GM23338 (cell line): ENCODE data around the gene ZBTB48. TPM values are rescaled to one million over a fixed set of nuclear protein-coding genes. Genes with fewer than 3 reads are reported as not detected.
A peak's percentile ranks its signal among the peaks of the same experiment; 100 is the strongest.

Source experiments
- ATAC-seq: fragments of 200-7000 bp; cut with Tn5 transposase; 3 replicates; pipeline ENCODE4 v1.9.1; 2020
- DNase-seq: peaks from one replicate; pipeline ENCODE4 v3.0.0-alpha.2; 2015; ENCODE audit warnings: low spot score
- H2AFZ ChIP-seq: fragments of 200-600 bp; sonication (generic); 2 replicates; pipeline ENCODE4 v1.8.0; 2016; ENCODE audit warnings: antibody characterized with exemption, mild to moderate bottlenecking, moderate library complexity
- H3F3A ChIP-seq: fragments of 200-600 bp; sonication (generic); replicated peaks from 2 replicates; pipeline ENCODE4 v1.8.0; 2017; ENCODE audit warnings: antibody characterized with exemption, mixed run types, low read depth
- H3K27ac ChIP-seq: fragments of 200-600 bp; sonication (generic); 2 replicates; pipeline ENCODE4 v1.6.1; 2016; ENCODE audit warnings: low read depth
- H3K27me3 ChIP-seq: fragments of 200-600 bp; sonication (generic); 2 replicates; pipeline ENCODE4 v1.8.0; 2016; ENCODE audit warnings: mild to moderate bottlenecking, mixed run types, moderate library complexity; ENCODE audit not compliant: insufficient read depth
- H3K36me3 ChIP-seq: fragments of 200-600 bp; sonication (generic); 2 replicates; pipeline ENCODE4 v1.8.0; 2016; ENCODE audit warnings: mild to moderate bottlenecking; ENCODE audit not compliant: insufficient read depth
- H3K4me1 ChIP-seq: fragments of 200-600 bp; sonication (generic); 2 replicates; pipeline ENCODE4 v1.8.0; 2016; ENCODE audit warnings: mild to moderate bottlenecking, moderate library complexity; ENCODE audit not compliant: insufficient read depth
- H3K4me2 ChIP-seq: fragments of 200-600 bp; sonication (generic); 2 replicates; pipeline ENCODE4 v1.7.1; 2017; ENCODE audit warnings: mixed run types
- H3K4me3 ChIP-seq: fragments of 200-600 bp; sonication (generic); 2 replicates; pipeline ENCODE4 v1.6.1; 2016; ENCODE audit warnings: mixed run types
- H3K79me2 ChIP-seq: fragments of 200-600 bp; sonication (generic); replicated peaks from 2 replicates; pipeline ENCODE4 v1.8.0; 2017; ENCODE audit warnings: mild to moderate bottlenecking; ENCODE audit not compliant: insufficient read depth
- H3K9me2 ChIP-seq: fragments of 200-600 bp; sonication (generic); 2 replicates; pipeline ENCODE4 v1.8.0; 2017; ENCODE audit not compliant: insufficient read depth
- H4K20me1 ChIP-seq: fragments of 200-600 bp; sonication (generic); replicated peaks from 2 replicates; pipeline ENCODE4 v1.8.0; 2017; ENCODE audit warnings: mild to moderate bottlenecking; ENCODE audit not compliant: insufficient read depth
- H3K27ac Mint-ChIP-seq: 2 replicates; pipeline ENCODE4 v1.8.0; 2020; ENCODE audit warnings: inconsistent platforms, mild to moderate bottlenecking, moderate library complexity, mixed read lengths
- H3K27me3 Mint-ChIP-seq: 3 replicates; pipeline ENCODE4 v1.8.0; 2022; ENCODE audit warnings: low read depth, mild to moderate bottlenecking, moderate library complexity, mixed read lengths, inconsistent platforms; ENCODE audit not compliant: insufficient read depth, poor library complexity
- H3K36me3 Mint-ChIP-seq: 3 replicates; pipeline ENCODE4 v1.8.0; 2021; ENCODE audit warnings: low read depth, mild to moderate bottlenecking, inconsistent platforms, moderate library complexity, mixed read lengths
- H3K4me1 Mint-ChIP-seq: 3 replicates; pipeline ENCODE4 v1.8.0; 2020; ENCODE audit warnings: mild to moderate bottlenecking, inconsistent platforms, mixed read lengths
- H3K4me3 Mint-ChIP-seq: 3 replicates; pipeline ENCODE4 v1.8.0; 2021; ENCODE audit warnings: moderate library complexity, mild to moderate bottlenecking, inconsistent platforms, mixed read lengths
- H3K9me3 Mint-ChIP-seq: 3 replicates; pipeline ENCODE4 v1.8.0; 2020; ENCODE audit warnings: moderate library complexity, mild to moderate bottlenecking, inconsistent platforms, mixed read lengths
- CREB1 ChIP-seq: fragments of 250-450 bp; sonication (Bioruptor Pico); IDR thresholded peaks from 2 replicates; pipeline ENCODE4 v1.5.0; 2020; ENCODE audit warnings: low read depth, mild to moderate bottlenecking, moderate library complexity
- ETS1 ChIP-seq: IDR thresholded peaks from 2 replicates; pipeline ENCODE4 v1.6.1; 2016; ENCODE audit warnings: antibody characterized with exemption
- EZH2 ChIP-seq: fragments of 200-600 bp; sonication (generic); IDR thresholded peaks from one replicate; pipeline ENCODE4 v1.8.0; 2017; ENCODE audit warnings: antibody characterized with exemption, mild to moderate bottlenecking, low read depth; ENCODE audit not compliant: unreplicated experiment
- EZH2phosphoT487 ChIP-seq: fragments of 200-600 bp; sonication (generic); IDR thresholded peaks from one replicate; pipeline ENCODE4 v1.8.1; 2018; ENCODE audit warnings: antibody characterized with exemption; ENCODE audit not compliant: unreplicated experiment
- JUNB ChIP-seq: IDR thresholded peaks from one replicate; pipeline ENCODE4 v1.6.1; 2016; ENCODE audit warnings: antibody characterized with exemption; ENCODE audit not compliant: unreplicated experiment
- NANOG ChIP-seq: IDR thresholded peaks from 2 replicates; pipeline ENCODE4 v1.6.1; 2016; ENCODE audit warnings: antibody characterized with exemption, borderline replicate concordance
- POLR2AphosphoS5 ChIP-seq: IDR thresholded peaks from 2 replicates; pipeline ENCODE4 v1.6.1; 2016; ENCODE audit warnings: antibody characterized with exemption, low read depth
- STAT1 ChIP-seq: IDR thresholded peaks from one replicate; pipeline ENCODE4 v1.6.1; 2016; ENCODE audit warnings: antibody characterized with exemption; ENCODE audit not compliant: unreplicated experiment
- ZNF114 ChIP-seq: fragments of 250-450 bp; sonication (Bioruptor Pico); IDR thresholded peaks from 2 replicates; pipeline ENCODE4 v1.5.0; 2020; ENCODE audit warnings: mild to moderate bottlenecking, moderate library complexity
- polyA plus RNA-seq: library from polyadenylated mRNA; unstranded; fragments of >200 nt; fragmentation: Nextera tagmentation; extraction: Ambion mirVana; gene quantifications from 2 replicates; pipeline ENCODE4 v1.2.1, GENCODE V29; 2016
- total RNA-seq: library from RNA; depleted of rRNA; stranded (reverse); fragments of >200 nt; shearing (Covaris generic); gene quantifications from 2 replicates; pipeline ENCODE4 v1.2.3, GENCODE V29; 2014
- TF ChIP-seq, protein P1 (sequence below), 2 experiments: fragments of 200-600 bp in 1 of 2; sonication (generic) in 1 of 2; conservative IDR thresholded peaks; 2 replicates each; pipeline versions ENCODE4 v1.5.1 to v1.6.1; 2016 to 2017; ENCODE audit warnings: antibody characterized with exemption in 2 of 2, low read depth in 2 of 2, mild to moderate bottlenecking in 2 of 2, moderate library complexity in 1 of 2

The ZBTB48 gene
- total and polyA plus RNA-seq, 2 experiments from 2014 or later: 17.3 to 25.5 TPM

GRCh38 chr1:6588893-6589520 lies 9.2 kb downstream of the ZBTB48 start:
- no peak for DNase-seq
- Histone ChIP-seq H3F3A (peaks cover 14% of the 10 kb centered on the region; the same call in 1 of the 2 replicates), H3K36me3 (no peaks in the 10 kb centered on the region), H3K79me2 (0 out of 2 replicates have a peak, but pooled peaks cover 2% of the 10 kb centered on the region), H3K9me2 (no peaks in the 10 kb centered on the region), H2AFZ (no peak overlapping the region), H3K4me1 (no peaks in the 10 kb centered on the region), H3K27ac (peak overlapping the region; percentile 69), H4K20me1 (peaks cover 23% of the 10 kb centered on the region; the same call in 1 of the 2 replicates), H3K27me3 (no peaks in the 10 kb centered on the region), H3K4me2 (no peak overlapping the region), H3K4me3 (no peak overlapping the region)
- Mint-ChIP-seq H3K9me3 (no peaks in the 10 kb centered on the region), H3K36me3 (peaks cover 24% of the 10 kb centered on the region), H3K27ac (no peak overlapping the region; the same call in 1 of the 2 replicates), H3K4me1 (peaks cover 6% of the 10 kb centered on the region; the same call in 1 of the 3 replicates), H3K27me3 (peaks cover 21% of the 10 kb centered on the region), H3K4me3 (no peak overlapping the region)
- no peak for ATAC-seq
- TF ChIP-seq ZNF114 (CRISPR knock-in tag): no peak
- TF ChIP-seq, protein P1, sequence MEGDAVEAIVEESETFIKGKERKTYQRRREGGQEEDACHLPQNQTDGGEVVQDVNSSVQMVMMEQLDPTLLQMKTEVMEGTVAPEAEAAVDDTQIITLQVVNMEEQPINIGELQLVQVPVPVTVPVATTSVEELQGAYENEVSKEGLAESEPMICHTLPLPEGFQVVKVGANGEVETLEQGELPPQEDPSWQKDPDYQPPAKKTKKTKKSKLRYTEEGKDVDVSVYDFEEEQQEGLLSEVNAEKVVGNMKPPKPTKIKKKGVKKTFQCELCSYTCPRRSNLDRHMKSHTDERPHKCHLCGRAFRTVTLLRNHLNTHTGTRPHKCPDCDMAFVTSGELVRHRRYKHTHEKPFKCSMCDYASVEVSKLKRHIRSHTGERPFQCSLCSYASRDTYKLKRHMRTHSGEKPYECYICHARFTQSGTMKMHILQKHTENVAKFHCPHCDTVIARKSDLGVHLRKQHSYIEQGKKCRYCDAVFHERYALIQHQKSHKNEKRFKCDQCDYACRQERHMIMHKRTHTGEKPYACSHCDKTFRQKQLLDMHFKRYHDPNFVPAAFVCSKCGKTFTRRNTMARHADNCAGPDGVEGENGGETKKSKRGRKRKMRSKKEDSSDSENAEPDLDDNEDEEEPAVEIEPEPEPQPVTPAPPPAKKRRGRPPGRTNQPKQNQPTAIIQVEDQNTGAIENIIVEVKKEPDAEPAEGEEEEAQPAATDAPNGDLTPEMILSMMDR (conservative IDR thresholded peaks at IDR 0.05; ENCODE audit: low read depth in 2 of 2): no peak
- no peak for TF ChIP-seq CREB1 (CRISPR knock-in tag)
- TF ChIP-seq JUNB: no peak
- TF ChIP-seq EZH2phosphoT487: no peak
- TF ChIP-seq NANOG: no peak
- no peak for TF ChIP-seq ETS1
- no peak for TF ChIP-seq EZH2
- no peak for TF ChIP-seq POLR2AphosphoS5

DNA sequence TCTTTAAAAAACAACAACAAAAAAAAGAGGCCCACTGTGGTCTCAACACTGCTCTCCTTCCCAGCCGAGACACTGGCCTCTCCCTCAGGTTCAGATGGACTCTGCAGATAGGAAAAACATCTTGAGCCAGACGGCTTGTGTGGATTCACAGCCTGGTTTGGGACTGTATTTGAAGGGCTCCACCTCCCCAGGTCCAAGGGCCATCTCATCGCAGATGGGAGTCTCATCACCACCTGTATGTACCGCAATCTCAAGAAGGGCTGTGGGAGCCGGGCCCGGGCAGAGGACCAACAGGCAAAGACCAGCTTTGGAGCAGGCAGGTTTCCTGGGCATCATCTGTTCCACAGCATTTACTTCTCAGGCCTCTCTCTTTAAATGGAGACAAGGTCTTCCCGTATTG lies 10.3 kb downstream of the ZBTB48 start:
- Histone ChIP-seq H3K4me1 (no peaks in the 10 kb centered on the region), H3K36me3 (peaks cover 9% of the 10 kb centered on the region; the same call in 1 of the 2 replicates), H2AFZ (no peak overlapping the region), H3K27me3 (no peaks in the 10 kb centered on the region), H3F3A (peaks cover 14% of the 10 kb centered on the region; the same call in 1 of the 2 replicates), H3K9me2 (no peaks in the 10 kb centered on the region), H3K79me2 (no peaks in the 10 kb centered on the region), H3K27ac (peak overlapping the region; percentile 69; the same call in 1 of the 2 replicates), H3K4me3 (no peak overlapping the region), H4K20me1 (peaks cover 25% of the 10 kb centered on the region; the same call in 1 of the 2 replicates), H3K4me2 (no peak overlapping the region)
- Mint-ChIP-seq H3K4me3 (no peak overlapping the region), H3K27me3 (peaks cover 16% of the 10 kb centered on the region), H3K4me1 (peaks cover under 1% of the 10 kb centered on the region; the same call in 1 of the 3 replicates), H3K9me3 (no peaks in the 10 kb centered on the region), H3K36me3 (peaks cover 32% of the 10 kb centered on the region), H3K27ac (no peak overlapping the region)
- no peak for DNase-seq
- ATAC-seq: no peak
- TF ChIP-seq CREB1 (CRISPR knock-in tag) (no peak), EZH2phosphoT487 (no peak), NANOG (no peak), STAT1 (no peak)
- TF ChIP-seq, protein P1 (conservative IDR thresholded peaks at IDR 0.05; ENCODE audit: low read depth in 2 of 2): no peak
